Central memory CD4-positive, alpha-beta T cell (primary cell): ENCODE data around the gene PCLAF.
"Not testable (repeated sequence)": the region's sequence is repeated elsewhere in the genome, so short reads cannot be mapped to it uniquely, and the experiment has no call there.

Experiments used
- DNase-seq: peaks from one replicate; pipeline ENCODE4 v3.0.0; 2022

The PCLAF gene

DNA sequence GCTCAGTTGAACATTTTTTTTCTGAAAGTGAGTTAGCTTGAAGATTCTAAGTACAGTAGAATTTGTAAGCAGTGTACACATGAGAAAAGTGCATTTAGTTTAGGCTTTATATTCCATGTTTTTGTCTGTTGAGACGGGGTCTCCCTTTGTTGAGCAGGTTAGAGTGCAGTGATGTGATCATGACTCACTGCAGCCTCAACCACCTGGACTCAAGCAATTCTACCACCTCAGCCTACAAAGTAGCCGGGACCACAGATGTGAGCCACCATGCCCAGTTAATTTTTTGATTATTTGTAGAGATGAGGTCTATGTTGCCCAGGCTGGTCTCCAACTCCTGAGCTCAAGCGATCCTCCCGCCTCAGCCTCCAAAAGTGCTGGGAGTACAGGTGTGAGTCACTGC, 20.0 kb downstream of the PCLAF start:
- no peak for DNase-seq

DNA sequence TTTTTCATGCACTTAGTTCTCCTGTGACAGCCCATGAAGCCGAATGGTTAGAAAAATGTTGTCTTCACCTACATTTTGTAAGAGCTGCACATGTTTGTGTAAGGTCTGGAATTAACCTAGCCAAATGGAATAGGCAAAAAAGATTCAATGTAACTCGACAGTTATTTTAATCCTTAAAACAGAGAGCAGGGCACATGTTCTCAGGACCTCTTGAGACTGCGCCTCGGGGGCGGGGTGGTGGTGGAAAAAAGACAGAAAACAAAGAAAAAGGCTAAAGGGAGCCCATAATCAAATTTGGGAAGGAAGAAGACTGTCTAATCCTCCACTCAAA, 24.6 kb downstream of the PCLAF start:
- no peak for DNase-seq

DNA sequence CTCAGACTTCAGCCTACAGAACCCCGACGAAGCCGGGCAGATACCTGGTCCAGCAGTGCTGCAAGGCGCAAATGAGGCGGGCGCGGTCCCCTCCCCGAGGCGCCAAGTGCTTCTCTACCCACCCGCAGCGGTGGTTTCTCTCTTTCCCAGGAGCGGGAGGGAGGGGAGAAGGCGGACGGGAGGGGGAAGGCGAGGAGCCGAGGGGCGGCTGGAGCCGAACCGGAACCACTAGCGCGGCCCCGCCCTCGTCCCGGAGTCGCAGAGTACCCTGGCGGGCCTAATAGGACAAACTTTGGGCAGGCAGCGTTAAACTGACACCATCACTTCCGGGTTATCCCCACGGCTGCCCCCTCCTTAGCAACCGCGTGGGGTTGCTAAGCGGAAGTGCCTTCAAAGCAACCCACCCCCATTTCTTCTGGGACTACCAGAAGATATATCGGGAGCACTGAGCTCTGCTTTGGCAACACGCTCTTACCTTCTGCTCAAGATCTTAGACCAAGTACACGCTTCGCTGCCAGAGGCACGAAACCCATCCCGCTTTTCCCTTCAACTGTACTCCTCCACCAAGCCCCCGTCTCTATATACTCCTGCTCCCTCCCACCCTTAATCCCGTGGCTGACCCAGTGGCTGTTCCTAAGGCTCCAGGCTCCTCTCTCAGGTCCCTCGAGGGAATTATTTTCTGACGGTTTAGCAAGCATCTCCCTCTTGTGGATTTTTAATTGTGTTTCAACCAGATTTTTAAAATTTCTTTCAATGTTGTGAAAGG, 25.1 kb downstream of the PCLAF start, which contains the start of gene CSNK1G1:
Gene CSNK1G1 (minus strand): TSS at position 230 of the 766 bp plus-strand sequence. CDS start 55,674 bp downstream, outside the sequence.
- DNase-seq: peak; percentile 90

DNA sequence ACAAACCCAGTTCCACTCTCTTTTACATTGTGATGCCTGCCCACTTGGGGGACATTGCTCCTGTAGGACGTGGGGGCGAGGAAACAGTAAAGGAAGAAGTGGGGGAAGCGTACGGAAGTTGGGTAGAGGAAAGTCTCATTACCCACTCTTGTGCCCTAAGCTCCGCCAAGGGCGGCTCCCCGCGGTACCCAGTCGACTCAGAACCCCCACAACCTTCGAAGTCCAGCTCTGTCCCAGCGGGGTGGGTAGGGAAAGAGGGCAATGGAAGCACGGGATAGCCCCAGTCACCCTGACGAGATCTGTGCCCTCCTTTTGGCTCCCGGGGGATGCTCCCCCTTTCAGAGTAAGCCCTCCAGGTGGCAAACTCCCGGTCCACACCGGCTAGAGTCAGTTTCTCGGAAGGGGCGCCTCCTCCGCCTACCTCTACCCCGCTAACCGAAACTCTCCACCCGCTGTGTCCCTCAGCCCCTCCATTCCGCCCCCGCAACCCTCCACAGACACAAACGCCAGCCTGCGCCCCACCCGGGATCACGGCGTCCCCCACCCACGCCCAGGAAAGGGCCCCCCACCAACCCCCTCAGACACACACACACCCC, 25.8 kb downstream of the PCLAF start:
- DNase-seq: peak; percentile 4

DNA sequence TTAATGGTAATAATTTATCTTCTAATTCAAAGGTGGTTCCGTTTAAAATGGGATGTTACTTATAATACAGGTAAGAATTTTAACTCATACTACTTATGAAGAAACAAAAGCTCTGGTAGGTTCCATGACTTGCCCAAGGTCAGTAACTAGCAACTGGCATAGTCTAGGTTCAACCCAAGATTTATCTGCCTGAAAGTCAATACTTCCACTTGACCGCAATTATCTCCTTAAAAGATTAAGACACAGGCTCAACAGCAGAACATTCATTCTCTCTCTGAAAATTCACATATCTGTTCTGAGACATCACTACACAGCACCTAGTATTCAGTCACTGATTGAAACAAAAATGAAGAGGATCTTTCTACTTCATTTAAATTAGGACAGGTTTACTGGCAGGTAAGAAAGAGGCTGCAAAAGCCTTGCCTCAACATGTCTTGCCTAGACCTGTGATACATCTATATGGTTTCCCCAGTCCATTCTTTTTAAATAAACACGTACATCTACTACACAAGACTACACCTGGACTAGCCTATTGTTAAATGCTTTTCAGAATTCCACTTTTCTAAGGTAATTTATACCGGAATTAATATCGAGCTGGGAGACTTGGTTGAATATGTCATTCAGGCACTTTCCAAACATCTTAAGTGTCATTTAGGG, 26.4 kb downstream of the PCLAF start:
- DNase-seq: no peak

DNA sequence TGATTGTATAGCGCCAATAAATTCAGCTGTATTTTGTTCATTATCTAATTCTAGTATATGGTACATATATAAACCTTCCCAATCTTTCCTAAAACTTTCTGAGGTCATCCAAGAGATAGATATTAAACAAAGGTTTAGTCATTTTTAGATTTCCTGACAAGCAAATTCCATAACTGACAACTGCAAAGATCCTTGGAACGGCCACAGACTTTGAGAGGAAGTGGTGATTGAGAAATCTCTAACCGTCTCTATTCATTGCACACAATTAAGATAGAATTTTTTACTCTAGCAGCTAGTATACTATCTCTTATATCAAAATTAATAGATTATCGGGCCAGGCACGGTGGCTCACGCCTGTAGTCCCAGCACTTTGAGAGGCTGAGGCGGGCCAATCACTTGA, 30.0 kb downstream of the PCLAF start:
- DNase-seq: no peak

DNA sequence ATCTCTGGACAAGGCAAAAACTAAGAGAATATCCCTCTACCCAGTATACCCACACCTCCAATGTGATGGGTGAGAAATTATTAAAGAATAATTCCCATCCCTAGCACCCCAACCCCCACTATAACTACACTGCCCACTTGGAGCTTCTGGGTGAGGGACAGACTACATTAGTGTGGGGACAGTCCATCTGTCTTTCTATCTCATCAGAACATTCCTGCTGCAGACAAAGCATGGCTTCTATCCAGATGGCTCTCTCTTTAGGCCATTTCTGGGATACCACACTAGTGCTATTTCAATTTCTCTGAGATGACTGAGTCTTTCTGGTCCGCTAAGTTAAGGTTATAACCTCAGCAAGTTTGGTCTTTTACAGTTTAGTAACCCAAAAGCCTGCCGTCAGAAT, 31.9 kb downstream of the PCLAF start:
- no peak for DNase-seq

DNA sequence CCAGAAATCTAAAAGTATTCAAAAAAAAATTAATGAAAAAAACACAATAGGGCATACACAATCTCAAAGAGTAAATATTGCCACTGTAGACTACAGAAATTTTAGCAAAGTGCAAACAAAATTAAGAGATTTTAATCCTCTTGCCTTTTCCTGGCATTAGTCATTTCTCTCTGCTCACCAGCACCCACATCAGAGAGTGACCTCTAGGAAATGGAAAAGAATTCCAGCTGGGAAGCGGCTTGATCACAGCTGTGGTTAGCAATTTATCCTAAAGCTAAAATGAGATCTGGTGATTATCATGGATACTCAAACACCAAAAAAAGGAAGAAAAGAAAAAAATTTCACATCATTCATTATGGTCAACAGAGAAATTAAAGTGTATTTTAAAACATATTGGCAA, 32.8 kb downstream of the PCLAF start:
- no peak for DNase-seq

DNA sequence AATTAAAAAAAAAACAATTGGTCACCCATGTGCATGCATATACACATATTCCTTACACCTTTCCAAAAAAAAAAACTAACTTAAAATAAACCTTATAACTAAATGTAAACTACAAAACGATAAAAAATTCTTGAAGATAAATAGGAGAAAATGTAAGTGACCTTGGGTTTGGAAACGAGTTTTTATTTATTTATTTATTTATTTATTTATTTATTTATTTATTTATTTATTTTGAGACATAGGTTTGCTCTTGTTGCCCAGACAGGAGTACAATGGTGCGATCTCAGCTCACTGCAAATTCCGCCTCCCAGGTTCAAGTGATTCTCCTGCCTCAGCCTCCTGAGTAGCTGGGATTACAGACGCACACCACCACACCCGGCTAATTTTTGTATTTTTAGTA, 35.0 kb downstream of the PCLAF start:
- DNase-seq: not testable (repeated sequence)

DNA sequence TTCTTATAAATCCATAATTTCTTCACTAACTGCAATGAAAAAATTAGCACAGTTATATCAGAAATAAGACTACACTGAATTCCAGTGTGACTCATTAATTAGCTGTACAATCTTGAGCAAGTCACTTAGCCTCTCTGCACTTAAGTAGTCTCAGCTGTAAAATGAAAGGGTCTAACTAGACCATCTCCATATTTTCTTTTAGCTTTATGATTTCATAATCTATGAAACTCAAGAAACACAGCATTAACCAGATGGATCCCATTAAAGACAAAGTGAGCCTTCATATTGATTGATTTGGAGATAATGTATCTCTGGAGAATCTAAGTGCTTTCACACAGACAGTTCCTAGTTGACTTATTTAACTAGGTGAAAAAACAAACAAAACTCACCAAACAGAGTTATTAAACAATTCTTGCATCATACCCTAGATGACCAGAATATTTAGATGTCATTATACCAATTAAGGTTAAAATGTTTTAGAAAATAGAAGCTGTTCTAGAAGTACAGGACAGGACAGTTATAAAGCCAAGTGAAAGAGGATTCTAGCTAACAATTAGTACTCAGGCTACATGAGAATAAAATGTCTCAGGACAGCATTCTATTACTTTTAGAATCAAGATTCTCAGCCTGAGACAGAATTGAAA, 36.5 kb downstream of the PCLAF start:
- no peak for DNase-seq

DNA sequence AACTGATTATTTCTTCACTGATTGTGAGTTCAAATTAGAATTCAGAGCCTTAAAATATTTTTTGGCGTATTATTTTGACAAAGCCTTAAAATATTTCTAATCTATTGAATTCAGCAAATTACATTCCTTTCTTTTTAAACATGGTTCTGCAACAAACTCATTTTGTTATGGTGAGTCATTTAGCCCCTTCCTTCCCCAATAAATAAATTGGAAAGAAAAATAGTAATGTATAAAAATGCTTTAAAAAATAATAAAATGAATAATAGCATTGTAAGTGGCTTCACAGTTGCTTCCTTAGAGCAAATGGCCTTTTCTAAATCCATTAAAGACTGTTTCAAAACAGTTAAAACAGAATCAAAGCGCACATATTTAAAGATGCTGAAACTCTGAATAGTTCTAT, 37.4 kb downstream of the PCLAF start:
- DNase-seq: no peak

DNA sequence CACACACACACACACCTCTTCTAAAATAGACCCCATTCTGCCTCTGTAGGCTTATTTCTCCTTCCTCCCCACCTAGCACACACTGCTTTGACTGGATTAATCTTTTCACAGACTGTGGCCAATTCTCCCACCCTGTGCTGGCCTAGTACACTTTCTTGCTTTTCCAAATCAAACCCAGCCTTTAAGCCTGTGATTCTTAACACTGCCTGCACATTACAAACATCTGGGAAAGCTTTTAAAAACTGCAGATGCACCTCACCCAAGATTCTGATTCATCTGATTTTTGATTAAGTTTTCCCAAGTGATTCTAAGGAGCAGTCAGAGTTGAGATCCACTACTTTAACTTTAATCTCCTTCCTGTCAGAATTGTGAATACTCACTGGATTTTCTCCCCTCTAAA, 38.0 kb downstream of the PCLAF start:
- DNase-seq: no peak

DNA sequence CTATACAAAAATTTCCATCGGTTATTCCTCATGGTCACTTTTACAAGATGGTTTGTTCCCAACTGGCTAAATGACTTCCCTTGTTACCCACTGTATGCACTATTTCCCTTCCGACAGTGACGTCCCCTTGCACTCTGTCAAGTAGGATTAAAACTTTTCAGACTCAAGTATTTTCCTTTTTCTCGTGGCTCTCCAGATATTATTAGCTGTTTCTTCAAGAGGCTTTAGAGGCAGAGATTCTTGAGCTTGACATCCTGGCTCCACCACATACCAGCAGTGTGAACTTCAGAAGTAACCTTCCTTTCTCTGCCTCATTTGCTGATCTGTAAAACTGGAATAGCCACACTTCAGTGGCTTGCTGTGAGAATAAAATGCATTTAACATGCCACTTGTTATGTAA, 39.3 kb downstream of the PCLAF start:
- DNase-seq: no peak

DNA sequence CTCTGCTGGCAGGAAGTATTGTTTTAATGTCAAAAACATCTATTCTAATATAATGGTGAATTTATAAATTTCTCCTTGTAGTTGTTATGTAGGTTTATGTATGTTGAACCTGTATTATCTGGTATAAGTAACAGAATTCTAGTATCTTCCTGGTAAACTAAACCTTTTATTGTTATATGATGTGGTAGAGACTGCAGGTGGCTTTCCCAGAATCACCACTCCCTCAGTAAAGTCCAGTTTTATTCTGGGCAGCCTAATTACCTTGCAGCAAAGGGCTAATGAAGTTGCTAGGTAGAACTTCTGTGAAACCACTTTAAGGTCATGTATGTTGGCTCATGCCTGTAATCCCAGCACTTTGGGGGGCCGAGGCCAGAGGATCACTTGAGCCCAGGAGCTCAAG, 40.9 kb downstream of the PCLAF start:
- DNase-seq: no peak

DNA sequence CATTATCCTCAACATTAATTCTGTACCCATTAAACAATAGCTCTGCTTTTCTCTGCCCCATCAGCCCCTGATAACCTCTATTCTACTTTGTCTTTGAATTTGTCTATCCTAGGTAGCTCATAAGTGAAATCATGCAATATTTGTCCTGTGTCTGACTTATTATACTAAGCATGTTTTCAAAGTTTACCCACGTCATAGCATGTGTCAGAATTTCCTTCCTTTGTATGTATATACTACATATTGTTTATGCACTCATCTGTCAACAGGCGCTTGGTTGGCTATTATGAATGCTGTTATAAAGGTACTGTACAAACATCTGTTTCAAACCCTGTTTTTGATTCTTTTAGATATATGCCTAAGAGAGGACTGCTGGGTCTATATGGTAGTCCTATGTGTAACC, 43.5 kb downstream of the PCLAF start:
- DNase-seq: no peak

DNA sequence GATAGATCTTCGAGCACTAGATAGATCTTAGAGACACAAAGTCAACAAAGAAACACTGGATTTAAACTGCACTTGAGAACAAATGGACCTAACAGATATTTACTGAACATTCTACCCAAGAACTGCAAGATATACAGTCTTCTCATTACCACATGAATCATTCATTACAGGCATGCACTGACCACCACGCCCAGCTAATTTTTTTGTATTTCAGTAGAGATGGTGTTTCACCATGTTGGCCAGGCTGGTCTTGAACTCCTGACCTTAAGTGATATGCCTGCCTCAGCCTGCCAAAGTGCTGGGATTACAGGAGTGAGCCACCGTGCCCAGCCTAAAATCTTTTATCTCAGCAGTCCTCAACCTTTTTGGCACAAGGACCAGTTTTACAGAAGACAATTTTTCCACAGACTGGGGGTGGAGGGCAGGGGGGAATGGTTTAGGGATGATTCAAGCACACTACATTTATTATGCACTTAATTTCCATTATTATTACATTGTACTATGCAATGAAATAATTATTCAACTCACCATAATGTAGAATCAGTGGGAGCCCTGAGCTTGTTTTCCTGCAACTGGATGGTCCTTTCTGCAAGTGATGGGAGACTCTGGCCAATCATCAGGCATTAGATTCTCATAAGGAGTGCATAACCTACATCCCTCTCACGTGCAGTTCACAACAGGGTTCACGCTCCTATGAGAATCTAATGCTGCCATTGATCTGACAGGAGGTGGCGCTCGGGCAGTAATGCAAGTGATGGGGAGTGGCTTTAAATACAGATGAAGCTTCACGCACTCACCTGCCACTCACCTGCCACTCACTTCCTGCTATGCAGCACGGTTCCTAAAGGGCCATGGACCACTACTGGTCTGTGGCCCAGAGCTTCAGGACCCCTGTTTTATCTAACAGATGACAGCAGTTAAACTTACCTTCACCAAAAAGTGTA, 47.0 kb downstream of the PCLAF start:
- DNase-seq: peak; percentile 42

DNA sequence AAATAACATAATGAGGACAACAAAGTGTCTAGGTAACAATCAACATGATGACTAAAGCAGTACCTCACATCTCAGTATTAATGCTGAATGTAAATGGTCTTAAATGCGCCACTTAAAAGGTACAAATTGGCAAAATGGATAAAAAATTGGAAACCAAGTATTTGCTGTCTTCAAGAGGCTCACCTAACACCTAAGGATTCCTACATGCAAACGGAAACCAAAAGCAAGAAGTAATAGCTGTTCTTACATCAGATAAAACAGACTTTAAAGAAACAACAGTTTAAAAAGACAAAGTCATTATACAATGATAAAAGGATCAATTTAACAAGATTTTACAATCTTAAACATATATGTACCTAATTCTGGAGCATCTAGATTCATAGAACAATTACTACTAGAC, 47.7 kb downstream of the PCLAF start:
- no peak for DNase-seq

DNA sequence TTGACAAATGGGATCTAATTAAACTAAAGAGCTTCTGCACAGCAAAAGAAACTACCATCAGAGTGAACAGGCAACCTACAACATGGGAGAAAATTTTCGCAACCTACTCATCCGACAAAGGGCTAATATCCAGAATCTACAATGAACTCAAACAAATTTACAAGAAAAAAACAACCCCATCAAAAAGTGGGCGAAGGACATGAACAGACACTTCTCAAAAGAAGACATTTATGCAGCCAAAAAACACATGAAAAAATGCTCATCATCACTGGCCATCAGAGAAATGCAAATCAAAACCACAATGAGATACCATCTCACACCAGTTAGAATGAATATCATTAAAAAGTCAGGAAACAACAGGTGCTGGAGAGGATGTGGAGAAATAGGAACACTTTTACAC, 49.6 kb downstream of the PCLAF start:
- not testable (repeated sequence) for DNase-seq

DNA sequence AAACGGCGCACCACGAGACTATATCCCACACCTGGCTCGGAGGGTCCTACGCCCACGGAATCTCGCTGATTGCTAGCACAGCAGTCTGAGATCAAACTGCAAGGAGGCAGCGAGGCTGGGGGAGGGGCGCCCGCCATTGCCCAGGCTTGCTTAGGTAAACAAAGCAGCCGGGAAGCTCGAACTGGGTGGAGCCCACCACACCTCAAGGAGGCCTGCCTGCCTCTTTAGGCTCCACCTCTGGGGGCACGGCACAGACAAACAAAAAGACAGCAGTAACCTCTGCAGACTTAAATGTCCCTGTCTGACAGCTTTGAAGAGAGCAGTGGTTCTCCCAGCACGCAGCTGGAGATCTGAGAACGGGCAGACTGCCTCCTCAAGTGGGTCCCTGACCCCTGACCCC, 54.3 kb downstream of the PCLAF start:
- DNase-seq: not testable (repeated sequence)

DNA sequence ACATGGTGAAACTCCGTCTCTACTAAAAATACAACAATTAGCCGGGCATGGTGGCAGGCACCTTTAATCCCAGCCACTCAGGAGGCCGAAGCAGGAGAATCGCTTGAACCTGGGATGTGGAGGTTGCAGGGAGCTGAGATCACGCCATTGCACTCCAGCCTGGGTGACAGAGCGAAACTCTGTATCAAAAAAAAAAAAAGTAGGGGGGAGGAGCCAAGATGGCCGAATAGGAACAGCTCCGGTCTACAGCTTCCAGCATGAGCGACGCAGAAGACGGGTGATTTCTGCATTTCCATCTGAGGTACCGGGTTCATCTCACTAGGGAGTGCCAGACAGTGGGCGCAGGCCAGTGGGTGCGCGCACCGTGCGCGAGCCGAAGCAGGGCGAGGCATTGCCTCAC, 54.8 kb downstream of the PCLAF start:
- DNase-seq: not testable (repeated sequence)

DNA sequence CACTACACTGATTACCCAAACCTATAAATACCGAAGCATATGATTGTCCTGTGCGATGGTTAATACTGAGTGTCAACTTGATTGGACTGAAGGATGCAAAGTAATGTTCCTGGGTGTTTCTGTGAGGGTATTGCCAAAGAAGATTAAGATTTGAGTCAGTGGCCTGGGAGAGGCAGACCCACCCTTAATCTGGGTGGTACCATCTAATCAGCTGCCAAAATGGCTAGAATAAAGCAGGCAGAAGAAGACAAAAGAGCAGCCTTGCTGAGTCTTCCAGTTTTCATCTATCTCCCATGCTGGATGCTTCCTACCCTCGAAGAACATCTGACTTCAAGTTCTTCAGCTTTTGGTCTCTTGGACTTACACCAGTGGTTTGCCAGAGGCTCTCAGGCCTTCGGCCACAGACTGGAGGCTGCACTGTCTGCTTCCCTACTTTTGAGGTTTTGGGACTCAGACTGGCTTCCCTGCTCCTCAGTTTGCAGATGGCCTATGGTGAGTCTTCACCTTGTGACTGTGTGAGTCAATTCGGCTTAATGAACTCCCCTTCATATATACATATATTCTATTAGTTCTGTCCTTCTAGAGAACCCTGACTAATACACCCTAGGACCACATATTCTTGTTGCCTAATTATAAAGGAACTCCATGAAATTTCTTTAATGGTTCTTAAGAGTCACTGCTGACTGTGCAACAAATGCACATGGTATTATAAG, 56.9 kb downstream of the PCLAF start:
- DNase-seq: no peak

DNA sequence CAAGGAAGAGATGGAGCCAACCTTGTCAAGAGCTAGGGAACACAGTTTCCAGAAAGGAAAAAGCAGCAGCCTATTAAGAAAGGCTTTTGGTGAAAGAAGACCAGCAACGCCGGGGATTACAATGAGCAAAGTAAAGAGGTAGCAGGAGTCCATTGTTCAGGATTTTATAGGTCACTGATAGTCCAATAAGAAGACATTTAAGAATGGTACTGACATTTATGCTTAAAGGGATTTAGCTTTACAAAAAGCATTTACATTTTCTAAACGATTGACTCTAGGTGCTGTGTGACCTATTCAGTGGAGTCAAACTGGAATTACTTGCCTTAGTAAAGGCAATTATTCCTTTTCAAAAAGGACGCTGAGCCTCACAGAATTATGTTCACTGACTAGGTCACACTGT, 66.0 kb downstream of the PCLAF start:
- no peak for DNase-seq
